Lower leg skin (tissue), 3 donors: ENCODE data around the gene P2RY1.

Experiments used
- CTCF ChIP-seq, 3 donors: fragments of 450-650 bp; IDR thresholded peaks; one replicate each; pipeline ENCODE4 v1.5.1; 2016; ENCODE audit warnings: antibody characterized with exemption in 3 of 3, mild to moderate bottlenecking in 3 of 3, moderate library complexity in 2 of 3
- POLR2A ChIP-seq, 2 donors: fragments of 450-650 bp; IDR thresholded peaks; one replicate each; pipeline ENCODE4 v1.6.1; 2016 to 2017; ENCODE audit warnings: antibody characterized with exemption in 2 of 2, mild to moderate bottlenecking in 1 of 2, moderate library complexity in 1 of 2

GRCh38 chr3:152839511-152839910 lies 4.6 kb downstream of the P2RY1 start:
- no peak for TF ChIP-seq CTCF (IDR thresholded peaks at IDR 0.05)
- no peak for TF ChIP-seq POLR2A (IDR thresholded peaks at IDR 0.05)
